Heart right ventricle (tissue), 16 donors: ENCODE data around the gene AOC2. TPM values are rescaled to one million over a fixed set of nuclear protein-coding genes. Genes with fewer than 3 reads are reported as not detected.

Experiments used
- ATAC-seq, 8 donors: fragments of 200-7000 bp; cut with Tn5 transposase; one replicate each; pipeline ENCODE4 v1.9.1; 2020; ENCODE audit warnings: mild to moderate bottlenecking in 8 of 8, moderate library complexity in 8 of 8, moderate number of reproducible peaks in 1 of 8
- DNase-seq, 2 donors: peaks; one replicate each; pipeline ENCODE4 v3.0.0-alpha.2; 2020
- H3K27ac ChIP-seq, 10 donors: fragments of 200-600 bp; sonication (generic) in 2 of 10; one replicate each; pipeline versions ENCODE4 v1.5.0 to v1.8.0; 2020 to 2022; ENCODE audit warnings: mild to moderate bottlenecking in 3 of 10
- H3K27me3 ChIP-seq, 7 donors: fragments of 200-600 bp; one replicate each; pipeline ENCODE4 v1.8.0; 2021 to 2022; ENCODE audit warnings: mild to moderate bottlenecking in 2 of 7
- H3K36me3 ChIP-seq, 9 donors: fragments of 200-600 bp; sonication (generic) in 1 of 9; one replicate each; pipeline versions ENCODE4 v1.5.0 to v1.8.0; 2020 to 2022; ENCODE audit warnings: mild to moderate bottlenecking in 2 of 9
- H3K4me1 ChIP-seq, 9 donors: fragments of 200-600 bp; sonication (generic) in 1 of 9; one replicate each; pipeline versions ENCODE4 v1.5.0 to v1.8.0; 2020 to 2022; ENCODE audit warnings: mild to moderate bottlenecking in 4 of 9
- H3K4me3 ChIP-seq, 10 donors: fragments of 200-600 bp; sonication (generic) in 2 of 10; one replicate each; pipeline versions ENCODE4 v1.5.0 to v1.8.0; 2020 to 2022; ENCODE audit warnings: mild to moderate bottlenecking in 7 of 10, moderate library complexity in 2 of 10
- H3K9me3 ChIP-seq, 11 donors: fragments of 200-600 bp in 10 of 11; sonication (generic) in 2 of 11; one replicate each; pipeline versions ENCODE4 v1.5.0 to v1.8.0; 2013 to 2022; ENCODE audit warnings: mild to moderate bottlenecking in 2 of 11, control low read depth in 1 of 11, moderate library complexity in 1 of 11
- CTCF ChIP-seq, 9 donors: fragments of 200-600 bp; sonication (generic) in 2 of 9; IDR thresholded peaks; one replicate each; pipeline versions ENCODE4 v1.5.0 to v1.8.0; 2021 to 2022; ENCODE audit warnings: antibody characterized with exemption in 9 of 9, mild to moderate bottlenecking in 5 of 9, moderate library complexity in 1 of 9
- WGBS, 2 donors: extraction: QIAGEN DNeasy Blood & Tissue Kit; methylation state at CpG; one replicate each; pipeline ENCODE4 v1.1.7; 2013; ENCODE audit warnings: inconsistent platforms in 1 of 2; 5-methylcytosine and 5-hydroxymethylcytosine counted together
- intact Hi-C, 10 donors: fragments of 100-400 bp; cut with DNase I; formaldehyde crosslinking; loops; one replicate each; pipeline versions ENCODE4 v1.11.1 to v1.14.2; 2022
- polyA plus RNA-seq, 2 donors: library from polyadenylated mRNA; stranded (reverse); fragments of 200-250 nt; gene quantifications; one replicate each; pipeline ENCODE4 v1.2.3, GENCODE V29; 2013
- total RNA-seq, 10 donors: library from RNA; stranded (reverse); fragmentation: NEBNext Ultra II Directional in 3 of 10; extraction: Animal tissue kit (Norgen Biotek cat#: 25700) in 3 of 10; gene quantifications; one replicate each; pipeline versions ENCODE4 v1.2.1 to v1.2.4, GENCODE V29; 2021 to 2023
- donor health status: Arrhythmogenic right ventricular cardiomyopathy.
- donor health status: ischemic (EF 13 %, LVEDD 7.1; RV severe dilation, severe dysfunction).
- donor health status: healthy with polysubstance abuse.
- donor health status: DM: no; HTN: yes; CAD: no.
- donor health status: DM: no; HTN: no; CAD: no.
- donor health status: ischemic (EF 25% LVEDD 6.9; RV normal size, moderate dysfunction).
- donor health status: ischemic (EF 25% LVEDD 5.7; RV mildly dilated, moderate dysfunction).
- donor health status: healthy.
- donor health status: DM: yes; HTN: yes; CAD: no.
- donor health status: Ischemic cardiomyopathy.
- donor health status: ischemic (EF 35%, LVEDD 5.7; RV mildly dilated, moderate dysfunction).
- donor health status: nonischemic (EF 11% LVEDD 7.7; RV severe dilation, severe dysfunction).
- donor health status: DM: yes; HTN: yes; CAD: no.
- donor health status: PGD.
- donor health status: ischemic (EF 29% LVEDD 5.4; RV normal size, mild dysfunction).
- donor health status: nonischemic (EF 23%, LVEDD 6.1; RV moderate dilation, normal function).

The AOC2 gene
- total and polyA plus RNA-seq, 12 donors, result 0.14 to 0.72 (median 0.51) TPM

DNA sequence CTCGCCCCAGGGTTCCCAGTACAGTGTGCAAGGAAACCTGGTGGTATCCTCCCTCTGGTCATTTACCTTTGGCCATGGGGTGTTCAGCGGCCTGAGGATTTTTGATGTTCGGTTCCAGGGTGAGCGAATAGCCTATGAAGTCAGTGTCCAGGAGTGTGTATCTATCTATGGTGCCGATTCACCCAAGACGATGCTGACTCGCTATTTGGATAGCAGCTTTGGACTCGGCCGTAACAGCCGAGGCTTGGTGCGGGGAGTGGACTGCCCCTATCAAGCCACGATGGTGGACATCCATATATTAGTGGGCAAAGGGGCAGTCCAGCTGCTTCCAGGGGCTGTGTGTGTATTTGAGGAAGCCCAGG is 1.2 kb downstream of the AOC2 start:
- ATAC-seq (no peak), DNase-seq (no peak)
- Histone ChIP-seq H3K27ac (no peak overlapping the region), H3K9me3 (no peaks in the 10 kb centered on the region), H3K27me3 (no peaks in the 10 kb centered on the region), H3K4me1 (peaks cover 0 to 30% (median 5%) of the 10 kb centered on the region in 9 donors), H3K36me3 (peaks cover 0 to 54% (median 22%) of the 10 kb centered on the region in 9 donors), H3K4me3 (no peak overlapping the region)
- intact Hi-C loops, result loop anchor here in 3 of 10 donors (2.0 to 5.0 kb wide), 4 partner anchors 82 to 627 kb away; no protein-coding TSS in a partner anchor
- TF ChIP-seq CTCF (IDR thresholded peaks at IDR 0.05), result no peak
- WGBS, 2 donors, result 88 to 91% methylated on average over 12 of the region's 12 CpGs

GRCh38 chr17:42845918-42846593 is 1.7 kb downstream of the AOC2 start:
- peak overlapping the region in 2 of 10 donors; percentile 15 to 25 for H3K27ac ChIP-seq
- H3K9me3 ChIP-seq, result no peaks in the 10 kb centered on the region
- DNase-seq (no peak), ATAC-seq (peak in 1 of 8 donors; percentile 13)
- intact Hi-C loops, result loop anchor here in 4 of 10 donors (2.0 to 5.0 kb wide), 5 partner anchors 81 to 626 kb away; no protein-coding TSS in a partner anchor
- no peak for TF ChIP-seq CTCF (IDR thresholded peaks at IDR 0.05)
- H3K4me1 ChIP-seq, result peaks cover 0 to 30% (median 6%) of the 10 kb centered on the region in 9 donors
- peaks cover 0 to 49% (median 21%) of the 10 kb centered on the region in 9 donors for H3K36me3 ChIP-seq
- no peak overlapping the region for H3K4me3 ChIP-seq
- 79 to 81% methylated on average over 7 of the region's 7 CpGs for WGBS, 2 donors
- H3K27me3 ChIP-seq, result no peaks in the 10 kb centered on the region

DNA sequence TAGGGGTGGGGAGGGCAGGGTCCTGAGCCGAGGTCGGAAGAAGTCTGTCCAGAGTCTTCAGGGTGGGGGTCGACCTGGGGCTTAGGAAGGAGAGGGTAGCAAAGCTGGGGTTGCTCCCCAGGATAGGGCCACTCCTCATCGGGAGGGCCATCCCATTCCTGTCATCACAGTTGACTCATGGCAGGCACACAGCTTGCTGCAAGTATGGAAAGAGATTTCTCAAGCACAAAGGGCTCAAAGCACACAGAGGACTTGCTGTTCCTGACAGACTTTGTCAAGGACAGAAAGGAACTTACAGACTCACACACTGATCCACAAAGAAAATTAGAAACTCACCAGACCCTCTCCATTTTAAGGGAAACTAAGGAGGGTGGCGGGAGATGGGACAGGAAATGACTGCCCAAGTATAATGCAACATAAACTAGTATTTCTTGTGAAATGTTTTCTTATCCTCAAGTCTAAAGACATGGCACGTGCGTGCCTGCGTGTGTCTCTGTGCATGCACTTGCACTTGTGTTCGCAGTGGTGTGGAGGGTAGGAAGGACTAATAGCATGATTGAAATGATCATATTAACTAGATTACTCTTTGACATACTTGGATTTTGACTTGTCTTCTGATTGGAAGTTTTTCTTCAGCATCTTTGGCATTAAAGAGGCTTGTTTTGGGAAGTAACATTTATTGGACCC is 2.4 kb downstream of the AOC2 start:
- 59 to 61% methylated on average over 9 of the region's 9 CpGs for WGBS, 2 donors
- no peak overlapping the region for H3K4me3 ChIP-seq
- peaks cover 0 to 30% (median 6%) of the 10 kb centered on the region in 9 donors for H3K4me1 ChIP-seq
- H3K27ac ChIP-seq, result peak overlapping the region in 3 of 10 donors; percentile 5 to 25 (median 15)
- ATAC-seq (peak in 3 of 8 donors; percentile 9 to 54 (median 45)), DNase-seq (no peak)
- H3K36me3 ChIP-seq, result peaks cover 0 to 42% (median 16%) of the 10 kb centered on the region in 9 donors
- H3K27me3 ChIP-seq, result no peaks in the 10 kb centered on the region
- no peaks in the 10 kb centered on the region for H3K9me3 ChIP-seq
- no peak for TF ChIP-seq CTCF (IDR thresholded peaks at IDR 0.05)
- intact Hi-C loops, result loop anchor here in 4 of 10 donors (2.0 to 5.0 kb wide), 4 partner anchors 81 to 626 kb away; no protein-coding TSS in a partner anchor

GRCh38 chr17:42848093-42848492 is 3.7 kb downstream of the AOC2 start:
- Histone ChIP-seq H3K4me1 (peaks cover 0 to 30% (median 6%) of the 10 kb centered on the region in 9 donors), H3K4me3 (no peak overlapping the region), H3K36me3 (peaks cover 0 to 29% (median 9%) of the 10 kb centered on the region in 9 donors), H3K9me3 (no peaks in the 10 kb centered on the region), H3K27me3 (no peaks in the 10 kb centered on the region), H3K27ac (no peak overlapping the region)
- ATAC-seq (no peak), DNase-seq (no peak)
- 90 to 97% methylated on average over 3 of the region's 3 CpGs for WGBS, 2 donors
- intact Hi-C loops, result loop anchor here in 3 of 10 donors (5.0 kb wide), 3 partner anchors 79 to 624 kb away; no protein-coding TSS in a partner anchor
- no peak for TF ChIP-seq CTCF (IDR thresholded peaks at IDR 0.05)
